Suprapubic skin (tissue), 4 donors: Measurements from ENCODE around the gene ONECUT3. TPM values are rescaled to one million over a fixed set of nuclear protein-coding genes. Genes with fewer than 3 reads are reported as not detected.

Experiments used
- DNase-seq, 2 donors: peaks; one replicate each; pipeline ENCODE4 v3.0.0-alpha.2; 2019; ENCODE audit warnings: low spot score in 2 of 2
- H3K27ac ChIP-seq: fragments of 200-600 bp; sonication (generic); one replicate; pipeline ENCODE4 v1.5.1; 2019
- H3K27me3 ChIP-seq: fragments of 200-600 bp; sonication (generic); one replicate; pipeline ENCODE4 v1.5.1; 2019
- H3K36me3 ChIP-seq: fragments of 200-600 bp; sonication (generic); one replicate; pipeline ENCODE4 v1.5.1; 2019
- H3K4me1 ChIP-seq: fragments of 200-600 bp; sonication (generic); one replicate; pipeline ENCODE4 v1.5.1; 2019
- H3K4me3 ChIP-seq: fragments of 200-600 bp; sonication (generic); one replicate; pipeline ENCODE4 v1.5.1; 2019; ENCODE audit warnings: mild to moderate bottlenecking
- H3K9me3 ChIP-seq: fragments of 200-600 bp; sonication (generic); one replicate; pipeline ENCODE4 v1.5.1; 2019
- CTCF ChIP-seq, 2 donors: fragments of 200-600 bp in 1 of 2; fragments of 450-650 bp in 1 of 2; sonication (generic) in 1 of 2; IDR thresholded peaks; one replicate each; pipeline ENCODE4 v1.5.1; 2016 to 2019; ENCODE audit warnings: antibody characterized with exemption in 2 of 2, mild to moderate bottlenecking in 1 of 2, moderate library complexity in 1 of 2
- EP300 ChIP-seq: sonication (generic); formaldehyde crosslinking; IDR thresholded peaks from one replicate; pipeline ENCODE4 v1.6.1; 2017; ENCODE audit warnings: antibody characterized with exemption
- POLR2A ChIP-seq, 2 donors: fragments of 450-650 bp; IDR thresholded peaks; one replicate each; pipeline ENCODE4 v1.6.1; 2017; ENCODE audit warnings: antibody characterized with exemption in 2 of 2, mild to moderate bottlenecking in 2 of 2, moderate library complexity in 2 of 2
- POLR2AphosphoS5 ChIP-seq, 3 donors: sonication (generic); formaldehyde crosslinking; IDR thresholded peaks; one replicate each; pipeline ENCODE4 v1.6.1; 2017; ENCODE audit warnings: antibody characterized with exemption in 3 of 3
- WGBS: methylation state at CpG from one replicate; pipeline ENCODE4 v1.1.5; 2018; 5-methylcytosine and 5-hydroxymethylcytosine counted together
- total RNA-seq, 4 donors: library from RNA; depleted of rRNA; stranded (reverse); fragments of >200 nt; gene quantifications; one replicate each; pipeline ENCODE4 v1.1.0, GENCODE V29; 2016

ONECUT3 gene
- total RNA-seq, 4 donors from 2014 or later, result not detected

GRCh38 chr19:1782521-1782920 lies 29.2 kb downstream of the ONECUT3 start:
- DNase-seq, result no peak
- TF ChIP-seq EP300 (no peak), CTCF (IDR thresholded peaks at IDR 0.05) (no peak), POLR2A (IDR thresholded peaks at IDR 0.05) (no peak), POLR2AphosphoS5 (IDR thresholded peaks at IDR 0.05) (no peak)
- no peaks in the 10 kb centered on the region for H3K9me3 ChIP-seq
- 47% methylated on average over 3 of the region's 7 CpGs for WGBS
- H3K4me3 ChIP-seq, result no peak overlapping the region
- no peak overlapping the region for H3K27ac ChIP-seq
- peaks cover 87% of the 10 kb centered on the region for H3K27me3 ChIP-seq
- H3K4me1 ChIP-seq, result no peaks in the 10 kb centered on the region
- no peaks in the 10 kb centered on the region for H3K36me3 ChIP-seq

GRCh38 chr19:1783354-1783753 lies 30.0 kb downstream of the ONECUT3 start:
- peaks cover 87% of the 10 kb centered on the region for H3K27me3 ChIP-seq
- no peak overlapping the region for H3K4me3 ChIP-seq
- H3K4me1 ChIP-seq, result no peaks in the 10 kb centered on the region
- WGBS, result 96% methylated on average over 4 of the region's 4 CpGs
- H3K36me3 ChIP-seq, result no peaks in the 10 kb centered on the region
- H3K9me3 ChIP-seq, result no peaks in the 10 kb centered on the region
- DNase-seq, result no peak
- TF ChIP-seq POLR2AphosphoS5 (IDR thresholded peaks at IDR 0.05) (no peak), EP300 (no peak), CTCF (IDR thresholded peaks at IDR 0.05) (no peak), POLR2A (IDR thresholded peaks at IDR 0.05) (no peak)
- no peak overlapping the region for H3K27ac ChIP-seq

- no peak for TF ChIP-seq EP300
- DNase-seq, result no peak
Measured at GRCh38 chr19:1783874-1784273, 30.6 kb downstream of the ONECUT3 start.

GRCh38 chr19:1785310-1785709 lies 32.0 kb downstream of the ONECUT3 start:
- H3K27ac ChIP-seq, result no peak overlapping the region
- DNase-seq, result no peak
- H3K36me3 ChIP-seq, result no peaks in the 10 kb centered on the region
- peaks cover 85% of the 10 kb centered on the region for H3K27me3 ChIP-seq
- no peaks in the 10 kb centered on the region for H3K9me3 ChIP-seq
- TF ChIP-seq CTCF (IDR thresholded peaks at IDR 0.05) (no peak), POLR2A (IDR thresholded peaks at IDR 0.05) (no peak), POLR2AphosphoS5 (IDR thresholded peaks at IDR 0.05) (no peak), EP300 (no peak)
- H3K4me3 ChIP-seq, result no peak overlapping the region
- WGBS, result 96% methylated on average over 18 of the region's 19 CpGs
- peaks cover 12% of the 10 kb centered on the region for H3K4me1 ChIP-seq

More at GRCh38 chr19:1783874-1784273, 30.6 kb downstream of the ONECUT3 start:
- 71% methylated on average over 9 of the region's 9 CpGs for WGBS
- Histone ChIP-seq H3K4me3 (no peak overlapping the region), H3K27ac (no peak overlapping the region), H3K4me1 (peaks cover 5% of the 10 kb centered on the region), H3K27me3 (peaks cover 87% of the 10 kb centered on the region), H3K9me3 (no peaks in the 10 kb centered on the region), H3K36me3 (no peaks in the 10 kb centered on the region)

- no peak for DNase-seq
- TF ChIP-seq POLR2AphosphoS5 (IDR thresholded peaks at IDR 0.05) (no peak), POLR2A (IDR thresholded peaks at IDR 0.05) (no peak), EP300 (no peak), CTCF (IDR thresholded peaks at IDR 0.05) (no peak)
- H3K4me1 ChIP-seq, result peaks cover 12% of the 10 kb centered on the region
- WGBS, result 71% methylated on average over 7 of the region's 8 CpGs
- no peaks in the 10 kb centered on the region for H3K9me3 ChIP-seq
- no peak overlapping the region for H3K27ac ChIP-seq
- no peaks in the 10 kb centered on the region for H3K36me3 ChIP-seq
- no peak overlapping the region for H3K4me3 ChIP-seq
- peaks cover 76% of the 10 kb centered on the region for H3K27me3 ChIP-seq
Measured at GRCh38 chr19:1786668-1787067, 33.4 kb downstream of the ONECUT3 start.

- Histone ChIP-seq H3K27ac (no peak overlapping the region), H3K4me1 (peaks cover 12% of the 10 kb centered on the region), H3K36me3 (no peaks in the 10 kb centered on the region), H3K4me3 (no peak overlapping the region), H3K9me3 (no peaks in the 10 kb centered on the region), H3K27me3 (peaks cover 75% of the 10 kb centered on the region)
- TF ChIP-seq POLR2A (IDR thresholded peaks at IDR 0.05) (no peak), POLR2AphosphoS5 (IDR thresholded peaks at IDR 0.05) (no peak), EP300 (no peak), CTCF (IDR thresholded peaks at IDR 0.05) (no peak)
- DNase-seq, result no peak
- WGBS, result 57% methylated on average over 8 of the region's 8 CpGs
Measured at GRCh38 chr19:1787116-1787515, 33.8 kb downstream of the ONECUT3 start.
